SK-N-SH (cell line): ENCODE results near the gene SCD. TPM values are rescaled to one million over a fixed set of nuclear protein-coding genes. Genes with fewer than 3 reads are reported as not detected.

ENCODE experiments used
- CTCF ChIA-PET: fragments of 300-600, 350-600 bp; formaldehyde crosslinking; extraction: SDS; loops from one replicate; lab custom pipeline; 2021; lab: Yijun Ruan, JAX
- POLR2A ChIA-PET: fragments of 350-600 bp; sonication (Branson Sonifier 250); formaldehyde crosslinking; extraction: SDS; loops from one replicate; lab custom pipeline; 2020; ENCODE audit warnings: antibody characterized with exemption, inconsistent platforms; lab: Yijun Ruan, JAX
- DNase-seq: peaks from one replicate; pipeline ENCODE4 v3.0.0; 2012
- H2AFZ ChIP-seq: fragments of 200-600 bp; sonication (generic); 2 replicates; pipeline ENCODE4 v1.8.1; 2016; ENCODE audit warnings: antibody characterized with exemption, mild to moderate bottlenecking, low read depth
- H3F3A ChIP-seq: fragments of 200-600 bp; sonication (generic); replicated peaks from 2 replicates; pipeline ENCODE3; 2016; ENCODE audit warnings: antibody characterized with exemption, mild to moderate bottlenecking; ENCODE audit not compliant: insufficient read depth
- H3K27ac ChIP-seq, 2 experiments: fragments of 200-500 bp in 1 of 2; fragments of 200-600 bp in 1 of 2; sonication (Bioruptor generic) in 1 of 2; sonication (generic), shearing (Covaris generic) in 1 of 2; 2 replicates each; pipeline versions ENCODE4 v1.5.1 to v1.6.1; 2014 to 2016; ENCODE audit warnings: low read depth in 2 of 2, inconsistent platforms in 1 of 2, low read length in 1 of 2, mild to moderate bottlenecking in 1 of 2, mixed read lengths in 1 of 2
- H3K27me3 ChIP-seq: fragments of 200-600 bp; sonication (generic), shearing (Covaris generic); 2 replicates; pipeline ENCODE4 v1.6.1; 2016; ENCODE audit warnings: mixed run types; ENCODE audit not compliant: insufficient read depth
- H3K36me3 ChIP-seq, 2 experiments: fragments of 200-500 bp in 1 of 2; fragments of 200-600 bp in 1 of 2; sonication (Bioruptor generic) in 1 of 2; sonication (generic) in 1 of 2; replicated peaks in 1 of 2; 2 replicates each; pipeline versions ENCODE3 to v1.5.1; 2014 to 2016; ENCODE audit warnings: low read length in 1 of 2, mild to moderate bottlenecking in 1 of 2; ENCODE audit not compliant: insufficient read depth in 2 of 2, control insufficient read depth in 1 of 2
- H3K4me1 ChIP-seq, 2 experiments: fragments of 200-500 bp in 1 of 2; fragments of 200-600 bp in 1 of 2; sonication (Bioruptor generic) in 1 of 2; sonication (generic), shearing (Covaris generic) in 1 of 2; 2 replicates each; pipeline versions ENCODE4 v1.5.1 to v1.6.1; 2014 to 2016; ENCODE audit warnings: low read depth in 1 of 2, low read length in 1 of 2, mixed run types in 1 of 2; ENCODE audit not compliant: insufficient read depth in 2 of 2, control insufficient read depth in 1 of 2
- H3K4me2 ChIP-seq: fragments of 200-600 bp; sonication (generic), shearing (Covaris generic); 2 replicates; pipeline ENCODE4 v1.6.1; 2017; ENCODE audit warnings: mixed run types
- H3K4me3 ChIP-seq, 2 experiments: fragments of 200-500 bp in 1 of 2; fragments of 200-600 bp in 1 of 2; sonication (Bioruptor generic) in 1 of 2; sonication (generic), shearing (Covaris generic) in 1 of 2; 2 replicates each; pipeline versions ENCODE4 v1.5.1 to v1.8.1; 2014 to 2016; ENCODE audit warnings: low read depth in 2 of 2, inconsistent platforms in 1 of 2, low read length in 1 of 2, mild to moderate bottlenecking in 1 of 2, mixed read lengths in 1 of 2, moderate library complexity in 1 of 2
- H3K79me2 ChIP-seq: fragments of 200-600 bp; sonication (generic); 2 replicates; pipeline ENCODE4 v1.8.1; 2017; ENCODE audit warnings: mild to moderate bottlenecking; ENCODE audit not compliant: insufficient read depth
- H3K9ac ChIP-seq: fragments of 200-600 bp; sonication (generic); 2 replicates; pipeline ENCODE4 v1.6.1; 2017; ENCODE audit warnings: mixed run types
- H3K9me2 ChIP-seq: fragments of 200-600 bp; sonication (generic); 2 replicates; pipeline ENCODE4 v1.6.1; 2017; ENCODE audit warnings: mixed run types
- H3K9me3 ChIP-seq: fragments of 200-600 bp; sonication (generic); 2 replicates; pipeline ENCODE4 v1.6.1; 2017; ENCODE audit warnings: mixed run types, mild to moderate bottlenecking, moderate library complexity
- H4K20me1 ChIP-seq: fragments of 200-600 bp; sonication (generic); 2 replicates; pipeline ENCODE4 v1.6.1; 2017; ENCODE audit warnings: mild to moderate bottlenecking, mixed run types; ENCODE audit not compliant: insufficient read depth
- CHD2 ChIP-seq: fragments of 150-350 bp; IDR thresholded peaks from 2 replicates; pipeline ENCODE4 v1.6.1; 2018; ENCODE audit warnings: low read length; ENCODE audit not compliant: partially characterized antibody
- EP300 ChIP-seq, 2 experiments: IDR thresholded peaks; 2 replicates each; pipeline versions ENCODE4 v1.4.0 to v1.6.1; 2012; ENCODE audit warnings: borderline replicate concordance in 1 of 2, low read depth in 1 of 2, low read length in 1 of 2
- FOXJ3 ChIP-seq: sonication (generic); formaldehyde crosslinking; IDR thresholded peaks from 2 replicates; pipeline ENCODE4 v1.5.1; 2020; ENCODE audit warnings: mild to moderate bottlenecking, missing genetic modification reagents
- FOXM1 ChIP-seq: IDR thresholded peaks from 2 replicates; pipeline ENCODE4 v1.4.0; 2012; ENCODE audit warnings: low read depth, mild to moderate bottlenecking
- GATA2 ChIP-seq: sonication (generic); formaldehyde crosslinking; IDR thresholded peaks from 2 replicates; pipeline ENCODE4 v1.5.0; 2020; ENCODE audit warnings: mild to moderate bottlenecking, missing genetic modification reagents
- JUND ChIP-seq: IDR thresholded peaks from 2 replicates; pipeline ENCODE4 v1.4.0; 2012
- MEF2A ChIP-seq: IDR thresholded peaks from 2 replicates; pipeline ENCODE4 v1.4.0; 2012; ENCODE audit warnings: low read depth, borderline replicate concordance
- MXI1 ChIP-seq: IDR thresholded peaks from 2 replicates; pipeline ENCODE4 v1.6.1; 2012; ENCODE audit warnings: mild to moderate bottlenecking, low read depth, low read length, improper control_type of control experiment
- NFIC ChIP-seq: IDR thresholded peaks from 2 replicates; pipeline ENCODE4 v1.4.0; 2012; ENCODE audit warnings: borderline replicate concordance
- NRF1 ChIP-seq: IDR thresholded peaks from 2 replicates; pipeline ENCODE4 v1.6.1; 2012; ENCODE audit warnings: low read depth, mild to moderate bottlenecking, low read length
- RAD21 ChIP-seq: IDR thresholded peaks from 2 replicates; pipeline ENCODE4 v1.6.1; 2012; ENCODE audit warnings: mild to moderate bottlenecking, low read length
- RCOR1 ChIP-seq: fragments of 150-350 bp; IDR thresholded peaks from 2 replicates; pipeline ENCODE4 v1.6.1; 2017; ENCODE audit warnings: antibody characterized with exemption, low read length
- RFX5 ChIP-seq: IDR thresholded peaks from 2 replicates; pipeline ENCODE4 v1.6.1; 2012; ENCODE audit warnings: mild to moderate bottlenecking, improper control_type of control experiment, low read length
- SIN3A ChIP-seq: IDR thresholded peaks from 2 replicates; pipeline ENCODE4 v1.6.1; 2012; ENCODE audit warnings: low read depth, mild to moderate bottlenecking, low read length, moderate library complexity, borderline replicate concordance
- TCF12 ChIP-seq: IDR thresholded peaks from 2 replicates; pipeline ENCODE4 v1.4.0; 2012
- TEAD4 ChIP-seq: IDR thresholded peaks from 2 replicates; pipeline ENCODE4 v1.4.0; 2012; ENCODE audit warnings: mild to moderate bottlenecking, borderline replicate concordance; ENCODE audit not compliant: insufficient read depth
- USF1 ChIP-seq: IDR thresholded peaks from 2 replicates; pipeline ENCODE4 v1.4.0; 2012; ENCODE audit warnings: low read depth, borderline replicate concordance
- YY1 ChIP-seq: IDR thresholded peaks from 2 replicates; pipeline ENCODE4 v1.4.0; 2012; ENCODE audit warnings: low read depth, mild to moderate bottlenecking
- WGBS: methylation state at CpG from one replicate; pipeline ENCODE4 v1.1.6; 2017; ENCODE audit warnings: low lambda C conversion rate; 5-methylcytosine and 5-hydroxymethylcytosine counted together
- polyA plus RNA-seq, 3 experiments: library from polyadenylated mRNA; depleted of rRNA; stranded (reverse); fragments of >200 nt; gene quantifications; 2 replicates each; pipeline ENCODE4 v1.2.3, GENCODE V29; 2012
- TF ChIP-seq, protein P1 (sequence below): fragments of 200-600 bp; sonication (generic); IDR thresholded peaks from 2 replicates; pipeline ENCODE4 v1.6.1; 2017; ENCODE audit warnings: antibody characterized with exemption, mild to moderate bottlenecking, moderate library complexity
- TF ChIP-seq, protein P2 (sequence below): IDR thresholded peaks from 2 replicates; pipeline ENCODE4 v1.4.0; 2012; ENCODE audit warnings: low read depth, borderline replicate concordance

SCD gene
- polyA plus RNA-seq, 1 of the 3 experiments (the other 2 are of a cell fraction), result 19.7 TPM

- TF ChIP-seq SIN3A (no peak), NRF1 (no peak), MEF2A (no peak), JUND (no peak), MXI1 (no peak), RAD21 (no peak), RCOR1 (no peak), RFX5 (no peak), EP300 (IDR thresholded peaks at IDR 0.05; ENCODE audit: borderline replicate concordance in 1 of 2, low read depth in 1 of 2, low read length in 1 of 2) (no peak)
- TF ChIP-seq, protein P1, sequence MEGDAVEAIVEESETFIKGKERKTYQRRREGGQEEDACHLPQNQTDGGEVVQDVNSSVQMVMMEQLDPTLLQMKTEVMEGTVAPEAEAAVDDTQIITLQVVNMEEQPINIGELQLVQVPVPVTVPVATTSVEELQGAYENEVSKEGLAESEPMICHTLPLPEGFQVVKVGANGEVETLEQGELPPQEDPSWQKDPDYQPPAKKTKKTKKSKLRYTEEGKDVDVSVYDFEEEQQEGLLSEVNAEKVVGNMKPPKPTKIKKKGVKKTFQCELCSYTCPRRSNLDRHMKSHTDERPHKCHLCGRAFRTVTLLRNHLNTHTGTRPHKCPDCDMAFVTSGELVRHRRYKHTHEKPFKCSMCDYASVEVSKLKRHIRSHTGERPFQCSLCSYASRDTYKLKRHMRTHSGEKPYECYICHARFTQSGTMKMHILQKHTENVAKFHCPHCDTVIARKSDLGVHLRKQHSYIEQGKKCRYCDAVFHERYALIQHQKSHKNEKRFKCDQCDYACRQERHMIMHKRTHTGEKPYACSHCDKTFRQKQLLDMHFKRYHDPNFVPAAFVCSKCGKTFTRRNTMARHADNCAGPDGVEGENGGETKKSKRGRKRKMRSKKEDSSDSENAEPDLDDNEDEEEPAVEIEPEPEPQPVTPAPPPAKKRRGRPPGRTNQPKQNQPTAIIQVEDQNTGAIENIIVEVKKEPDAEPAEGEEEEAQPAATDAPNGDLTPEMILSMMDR, result no peak
Observed at GRCh38 chr10:100348389-100348927, 1.4 kb downstream of the SCD start (continued).

- Histone ChIP-seq H3K4me3 (peak overlapping the region in 1 of 2 experiments; percentile 95; a peak in 2 of 4 replicates), H4K20me1 (no peaks in the 10 kb centered on the region), H3K9me3 (no peaks in the 10 kb centered on the region), H3K36me3 (peaks cover 4 to 49% of the 10 kb centered on the region in 2 experiments), H3F3A (peaks cover 4% of the 10 kb centered on the region)
- no peak for DNase-seq
- WGBS, result 65% methylated on average over 3 of the region's 5 CpGs
- POLR2A ChIA-PET, result interaction anchor here (1.0 to 4.0 kb wide), 3 partner anchors 10 to 25 kb away, joined by 3 to 53 read pairs (median 5); no protein-coding TSS in a partner anchor
- TF ChIP-seq MXI1 (peak; percentile 38; the same call in 1 of the 2 replicates), TCF12 (no peak), TEAD4 (no peak), CHD2 (no peak)
- TF ChIP-seq, all 33 proteins: peak for 1
- Histone ChIP-seq H3K4me1 (peaks cover 0 to 45% of the 10 kb centered on the region in 2 experiments; a peak in 1 of 4 replicates), H3K9ac (no peak overlapping the region), H3K27ac (no peak overlapping the region), H3K4me2 (no peak overlapping the region), H2AFZ (no peak overlapping the region), H3K79me2 (no peaks in the 10 kb centered on the region), H3K27me3 (no peaks in the 10 kb centered on the region), H3K9me2 (no peaks in the 10 kb centered on the region)
- CTCF ChIA-PET, result interaction anchor here (0.9 to 24.3 kb wide), 11 partner anchors 10 to 380 kb away, joined by 3 to 432 read pairs (median 7); no protein-coding TSS in a partner anchor
Observed at GRCh38 chr10:100349087-100349486, 2.1 kb downstream of the SCD start.

- no peak for DNase-seq
- Histone ChIP-seq H3K4me2 (no peak overlapping the region), H3K9me2 (no peaks in the 10 kb centered on the region), H3K4me3 (peak overlapping the region in 1 of 2 experiments; percentile 95; a peak in 1 of 4 replicates), H4K20me1 (no peaks in the 10 kb centered on the region), H2AFZ (no peak overlapping the region), H3K4me1 (peaks cover 0 to 45% of the 10 kb centered on the region in 2 experiments; a peak in 1 of 4 replicates), H3K27ac (peak overlapping the region in 1 of 2 experiments; percentile 3; a peak in 1 of 4 replicates), H3K79me2 (no peaks in the 10 kb centered on the region), H3K36me3 (peaks cover 8 to 55% of the 10 kb centered on the region in 2 experiments), H3K9me3 (no peaks in the 10 kb centered on the region), H3K27me3 (no peaks in the 10 kb centered on the region), H3K9ac (no peak overlapping the region), H3F3A (peaks cover 4% of the 10 kb centered on the region)
- TF ChIP-seq FOXM1 (no peak), RFX5 (no peak), MXI1 (no peak), NRF1 (no peak), RAD21 (no peak), USF1 (no peak), YY1 (no peak), FOXJ3 (CRISPR knock-in tag) (no peak), TCF12 (no peak), SIN3A (no peak), NFIC (no peak), GATA2 (CRISPR knock-in tag) (no peak)
- TF ChIP-seq, protein P2, sequence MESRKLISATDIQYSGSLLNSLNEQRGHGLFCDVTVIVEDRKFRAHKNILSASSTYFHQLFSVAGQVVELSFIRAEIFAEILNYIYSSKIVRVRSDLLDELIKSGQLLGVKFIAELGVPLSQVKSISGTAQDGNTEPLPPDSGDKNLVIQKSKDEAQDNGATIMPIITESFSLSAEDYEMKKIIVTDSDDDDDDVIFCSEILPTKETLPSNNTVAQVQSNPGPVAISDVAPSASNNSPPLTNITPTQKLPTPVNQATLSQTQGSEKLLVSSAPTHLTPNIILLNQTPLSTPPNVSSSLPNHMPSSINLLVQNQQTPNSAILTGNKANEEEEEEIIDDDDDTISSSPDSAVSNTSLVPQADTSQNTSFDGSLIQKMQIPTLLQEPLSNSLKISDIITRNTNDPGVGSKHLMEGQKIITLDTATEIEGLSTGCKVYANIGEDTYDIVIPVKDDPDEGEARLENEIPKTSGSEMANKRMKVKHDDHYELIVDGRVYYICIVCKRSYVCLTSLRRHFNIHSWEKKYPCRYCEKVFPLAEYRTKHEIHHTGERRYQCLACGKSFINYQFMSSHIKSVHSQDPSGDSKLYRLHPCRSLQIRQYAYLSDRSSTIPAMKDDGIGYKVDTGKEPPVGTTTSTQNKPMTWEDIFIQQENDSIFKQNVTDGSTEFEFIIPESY, result no peak
- ChIA-PET POLR2A (interaction anchor here (1.0 to 1.3 kb wide), 2 partner anchors 10 to 21 kb away, joined by 3 to 5 read pairs; no protein-coding TSS in a partner anchor), CTCF (interaction anchor here (0.9 to 24.3 kb wide), 9 partner anchors 11 to 380 kb away, joined by 3 to 432 read pairs (median 7); no protein-coding TSS in a partner anchor)
- 92% methylated on average over 2 of the region's 3 CpGs for WGBS
Observed at GRCh38 chr10:100349672-100350071, 2.6 kb downstream of the SCD start.
